ENCODE results near the gene FAN1. TPM values are rescaled to one million over a fixed set of nuclear protein-coding genes. Genes with fewer than 3 reads are reported as not detected.
A peak's percentile ranks its signal among the peaks of the same experiment; 100 is the strongest.

FAN1 gene
- total RNA-seq, 4 donors from 2014 or later, result 16.2 to 45.5 (median 22.8) TPM

DNA sequence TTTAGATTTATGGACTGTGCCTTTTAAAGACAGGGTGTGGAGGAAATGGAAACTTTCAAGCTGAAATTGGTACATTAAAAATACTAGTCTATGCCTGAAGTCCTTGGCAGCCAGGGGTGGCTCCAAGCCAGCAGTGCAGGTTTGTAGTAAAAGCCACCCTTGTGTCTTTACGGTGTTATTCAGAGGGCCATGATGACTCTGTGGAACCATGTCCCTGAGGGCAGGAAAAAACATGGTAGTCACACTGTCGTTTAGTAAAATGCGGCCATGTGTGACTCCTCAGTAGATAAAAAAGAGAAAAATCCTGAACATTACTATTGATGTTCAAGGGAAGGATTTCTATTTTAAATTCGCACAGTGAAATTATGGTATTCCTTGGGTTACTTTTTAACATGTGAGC, 2.7 kb downstream of the FAN1 start:
- H3K27me3 ChIP-seq, result no peaks in the 10 kb centered on the region
- peak overlapping the region; percentile 26 for H3K27ac ChIP-seq
- H3K4me1 ChIP-seq, result peaks cover 30% of the 10 kb centered on the region
- no peak for DNase-seq (ENCODE audit: low spot score in 2 of 2)
- 50% methylated on average over 4 of the region's 4 CpGs for WGBS
- no peak overlapping the region for H3K4me3 ChIP-seq
- no peak for TF ChIP-seq POLR2A (IDR thresholded peaks at IDR 0.05)
- no peak for TF ChIP-seq CTCF (IDR thresholded peaks at IDR 0.05)
- TF ChIP-seq EP300 (IDR thresholded peaks at IDR 0.05), result no peak
- TF ChIP-seq POLR2AphosphoS5 (IDR thresholded peaks at IDR 0.05), result no peak
- H3K9me3 ChIP-seq, result no peaks in the 10 kb centered on the region
- peaks cover 17% of the 10 kb centered on the region for H3K36me3 ChIP-seq

GRCh38 chr15:30913761-30914160, 10.0 kb downstream of the FAN1 start:
- no peak for DNase-seq (ENCODE audit: low spot score in 2 of 2)
- H3K27ac ChIP-seq, result no peak overlapping the region
- WGBS, result 96% methylated on average over 9 of the region's 9 CpGs
- TF ChIP-seq CTCF (IDR thresholded peaks at IDR 0.05), result no peak
- no peak for TF ChIP-seq POLR2AphosphoS5 (IDR thresholded peaks at IDR 0.05)
- TF ChIP-seq EP300 (IDR thresholded peaks at IDR 0.05), result no peak
- no peak for TF ChIP-seq POLR2A (IDR thresholded peaks at IDR 0.05)
- H3K36me3 ChIP-seq, result peaks cover 67% of the 10 kb centered on the region
- H3K4me3 ChIP-seq, result no peak overlapping the region
- H3K27me3 ChIP-seq, result no peaks in the 10 kb centered on the region
- no peaks in the 10 kb centered on the region for H3K4me1 ChIP-seq
- no peaks in the 10 kb centered on the region for H3K9me3 ChIP-seq

- Histone ChIP-seq H3K27me3 (no peaks in the 10 kb centered on the region), H3K9me3 (no peaks in the 10 kb centered on the region), H3K4me3 (no peak overlapping the region), H3K36me3 (peaks cover 79% of the 10 kb centered on the region), H3K4me1 (no peaks in the 10 kb centered on the region), H3K27ac (no peak overlapping the region)
- WGBS, result 73% methylated on average over 6 of the region's 6 CpGs
- TF ChIP-seq POLR2A (IDR thresholded peaks at IDR 0.05) (no peak), CTCF (IDR thresholded peaks at IDR 0.05) (no peak), POLR2AphosphoS5 (IDR thresholded peaks at IDR 0.05) (no peak), EP300 (IDR thresholded peaks at IDR 0.05) (no peak)
- DNase-seq (ENCODE audit: low spot score in 2 of 2), result no peak
Observed at GRCh38 chr15:30917013-30917412, 13.3 kb downstream of the FAN1 start.

- WGBS, result 94% methylated on average over 1 of the region's 1 CpG
- H3K27me3 ChIP-seq, result no peaks in the 10 kb centered on the region
- no peak for TF ChIP-seq CTCF (IDR thresholded peaks at IDR 0.05)
- H3K4me1 ChIP-seq, result no peaks in the 10 kb centered on the region
- H3K27ac ChIP-seq, result no peak overlapping the region
- no peak for DNase-seq (ENCODE audit: low spot score in 2 of 2)
- peaks cover 85% of the 10 kb centered on the region for H3K36me3 ChIP-seq
- no peak overlapping the region for H3K4me3 ChIP-seq
- no peaks in the 10 kb centered on the region for H3K9me3 ChIP-seq
Observed at GRCh38 chr15:30917675-30918074, 14.0 kb downstream of the FAN1 start.

GRCh38 chr15:30918366-30918765, 14.7 kb downstream of the FAN1 start:
- Histone ChIP-seq H3K27me3 (no peaks in the 10 kb centered on the region), H3K36me3 (peaks cover 86% of the 10 kb centered on the region), H3K4me3 (no peak overlapping the region), H3K4me1 (peaks cover 1% of the 10 kb centered on the region), H3K27ac (no peak overlapping the region), H3K9me3 (no peaks in the 10 kb centered on the region)
- no peak for DNase-seq (ENCODE audit: low spot score in 2 of 2)
- whole genome bisulfite sequencing, result 94% methylated on average over 5 of the region's 5 CpGs
- TF ChIP-seq EP300 (IDR thresholded peaks at IDR 0.05) (no peak), POLR2AphosphoS5 (IDR thresholded peaks at IDR 0.05) (no peak), CTCF (IDR thresholded peaks at IDR 0.05) (no peak), POLR2A (IDR thresholded peaks at IDR 0.05) (no peak)

Measured in suprapubic skin (tissue), 4 donors.